ENCODE measurements around the gene MUCL1.

The MUCL1 gene

DNA sequence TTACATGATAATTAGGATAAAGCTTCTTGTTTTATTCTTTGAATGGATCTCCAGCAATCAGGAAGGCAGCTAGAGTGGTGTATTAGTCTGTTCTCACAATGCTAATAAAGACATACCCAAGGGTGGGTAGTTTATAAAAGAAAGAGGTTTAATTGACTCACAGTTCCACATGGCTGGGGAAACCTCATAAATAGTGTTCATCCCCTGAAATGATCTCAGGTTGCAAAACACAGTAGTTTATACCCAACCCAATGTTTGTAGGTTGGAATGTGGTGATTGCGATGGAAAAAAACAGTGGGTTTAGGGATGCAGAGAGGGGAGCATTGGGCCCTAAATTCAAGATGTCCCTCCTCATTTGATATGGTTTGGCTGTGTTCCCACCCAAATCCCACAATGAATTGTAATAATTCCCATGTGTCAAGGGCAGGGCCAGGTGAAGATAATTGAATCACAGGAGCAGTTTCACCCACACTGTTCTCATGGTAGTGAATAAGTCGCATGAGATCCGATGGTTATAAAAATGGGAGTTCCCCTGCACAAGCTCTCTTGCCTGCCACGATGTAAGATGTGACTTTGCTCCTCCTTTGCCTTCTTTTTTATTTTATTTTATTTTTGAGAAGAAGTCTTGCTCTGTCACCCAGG lies 11.5 kb downstream of the MUCL1 start:
- DNase-seq (ENCODE audit: low read depth), result no peak
- H3K4me3 ChIP-seq (ENCODE audit: control insufficient read depth, low read depth, low read length), result no peak overlapping the region
- TF ChIP-seq, protein P1, sequence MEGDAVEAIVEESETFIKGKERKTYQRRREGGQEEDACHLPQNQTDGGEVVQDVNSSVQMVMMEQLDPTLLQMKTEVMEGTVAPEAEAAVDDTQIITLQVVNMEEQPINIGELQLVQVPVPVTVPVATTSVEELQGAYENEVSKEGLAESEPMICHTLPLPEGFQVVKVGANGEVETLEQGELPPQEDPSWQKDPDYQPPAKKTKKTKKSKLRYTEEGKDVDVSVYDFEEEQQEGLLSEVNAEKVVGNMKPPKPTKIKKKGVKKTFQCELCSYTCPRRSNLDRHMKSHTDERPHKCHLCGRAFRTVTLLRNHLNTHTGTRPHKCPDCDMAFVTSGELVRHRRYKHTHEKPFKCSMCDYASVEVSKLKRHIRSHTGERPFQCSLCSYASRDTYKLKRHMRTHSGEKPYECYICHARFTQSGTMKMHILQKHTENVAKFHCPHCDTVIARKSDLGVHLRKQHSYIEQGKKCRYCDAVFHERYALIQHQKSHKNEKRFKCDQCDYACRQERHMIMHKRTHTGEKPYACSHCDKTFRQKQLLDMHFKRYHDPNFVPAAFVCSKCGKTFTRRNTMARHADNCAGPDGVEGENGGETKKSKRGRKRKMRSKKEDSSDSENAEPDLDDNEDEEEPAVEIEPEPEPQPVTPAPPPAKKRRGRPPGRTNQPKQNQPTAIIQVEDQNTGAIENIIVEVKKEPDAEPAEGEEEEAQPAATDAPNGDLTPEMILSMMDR (IDR thresholded peaks at IDR 0.05; ENCODE audit: control insufficient read depth, insufficient read depth, low read depth, low read length, missing control alignments), result no peak

DNA sequence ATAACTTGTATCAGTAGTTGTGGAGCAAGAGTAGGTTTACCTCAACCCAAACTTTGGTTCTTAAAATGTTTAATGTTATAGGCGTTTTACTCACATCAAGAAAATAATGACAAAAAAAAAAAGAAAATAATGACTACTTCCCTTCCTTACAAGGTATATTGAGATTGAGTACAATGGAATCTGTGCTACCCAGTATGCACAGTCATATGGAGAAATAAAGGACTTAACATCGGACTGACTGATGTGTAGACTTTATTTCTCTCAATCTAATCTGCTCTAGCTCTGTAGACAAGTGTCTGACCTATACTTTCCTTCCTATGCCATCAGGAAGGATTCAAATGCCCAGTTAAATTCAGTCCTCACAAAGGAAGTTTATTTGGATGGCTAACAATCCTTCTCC lies 14.4 kb downstream of the MUCL1 start:
- TF ChIP-seq, protein P1 (IDR thresholded peaks at IDR 0.05; ENCODE audit: control insufficient read depth, insufficient read depth, low read depth, low read length, missing control alignments), result no peak
- no peak for DNase-seq (ENCODE audit: low read depth)

DNA sequence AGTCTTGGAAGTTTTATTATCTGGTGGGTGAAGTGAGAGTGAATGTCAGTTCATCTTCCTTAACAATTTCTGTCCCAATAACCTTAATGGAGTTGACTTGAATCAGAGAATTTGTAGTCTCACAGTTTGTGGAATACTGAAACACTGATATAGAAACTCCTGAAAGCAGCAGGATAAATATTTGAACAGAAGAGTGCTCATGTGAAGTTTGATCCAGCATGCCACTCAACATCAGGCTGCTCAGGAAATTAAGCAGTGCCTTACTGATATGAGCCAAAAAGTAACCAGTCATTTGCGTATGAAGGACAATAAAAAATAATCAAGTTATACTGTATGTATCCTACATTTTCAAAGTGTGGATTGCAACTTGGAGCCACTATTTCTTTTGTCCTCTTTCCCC lies 15.7 kb downstream of the MUCL1 start:
- TF ChIP-seq, protein P1 (IDR thresholded peaks at IDR 0.05; ENCODE audit: control insufficient read depth, insufficient read depth, low read depth, low read length, missing control alignments), result no peak
- DNase-seq (ENCODE audit: low read depth), result no peak
- H3K4me3 ChIP-seq (ENCODE audit: control insufficient read depth, low read depth, low read length), result no peak overlapping the region

More for the DNA sequence above, 14.4 kb downstream of the MUCL1 start:
- H3K4me3 ChIP-seq (ENCODE audit: control insufficient read depth, low read depth, low read length), result no peak overlapping the region

DNA sequence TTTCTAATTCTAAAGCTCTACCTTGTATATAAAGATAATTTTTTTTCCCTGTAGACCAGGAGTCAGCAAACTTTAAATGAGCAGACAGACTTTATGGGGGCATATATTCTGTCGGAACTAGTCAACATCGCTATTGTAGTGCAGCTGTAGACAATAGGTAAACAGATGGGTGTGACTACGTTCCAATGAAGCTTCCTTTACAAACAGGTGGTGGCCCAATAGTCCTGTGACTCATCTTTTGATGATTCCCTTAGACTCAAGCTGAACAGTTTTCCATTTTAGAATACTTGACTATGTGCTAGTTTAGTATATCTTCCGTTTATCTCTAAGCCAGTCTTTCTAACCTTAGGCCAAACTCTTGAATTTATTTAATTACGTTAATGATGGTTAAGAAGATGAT lies 16.3 kb downstream of the MUCL1 start:
- TF ChIP-seq, protein P1 (IDR thresholded peaks at IDR 0.05; ENCODE audit: control insufficient read depth, insufficient read depth, low read depth, low read length, missing control alignments), result no peak
- no peak overlapping the region for H3K4me3 ChIP-seq (ENCODE audit: control insufficient read depth, low read depth, low read length)
- no peak for DNase-seq (ENCODE audit: low read depth)

DNA sequence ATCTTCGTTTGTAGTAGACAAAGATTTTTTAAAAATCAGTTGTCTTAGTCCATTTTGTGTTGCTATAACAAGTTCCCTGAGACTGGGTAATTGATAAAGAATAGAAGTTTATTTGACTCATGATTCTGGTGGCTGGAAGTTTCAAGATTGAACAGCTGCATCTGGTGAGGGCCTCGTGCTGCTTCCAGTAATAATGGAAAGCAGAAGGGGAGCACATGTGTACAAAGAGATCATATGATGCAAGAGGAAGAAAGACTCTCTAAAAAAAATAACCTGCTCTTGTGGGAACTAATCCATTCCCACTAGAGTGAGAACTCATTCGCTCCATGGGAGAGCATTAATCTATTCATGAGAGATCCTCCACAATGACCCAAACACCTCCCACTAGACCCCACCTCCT lies 24.8 kb downstream of the MUCL1 start:
- TF ChIP-seq, protein P1 (IDR thresholded peaks at IDR 0.05; ENCODE audit: control insufficient read depth, insufficient read depth, low read depth, low read length, missing control alignments), result no peak
- peak; percentile 7 for DNase-seq (ENCODE audit: low read depth)
- no peak overlapping the region for H3K4me3 ChIP-seq (ENCODE audit: control insufficient read depth, low read depth, low read length)

DNA sequence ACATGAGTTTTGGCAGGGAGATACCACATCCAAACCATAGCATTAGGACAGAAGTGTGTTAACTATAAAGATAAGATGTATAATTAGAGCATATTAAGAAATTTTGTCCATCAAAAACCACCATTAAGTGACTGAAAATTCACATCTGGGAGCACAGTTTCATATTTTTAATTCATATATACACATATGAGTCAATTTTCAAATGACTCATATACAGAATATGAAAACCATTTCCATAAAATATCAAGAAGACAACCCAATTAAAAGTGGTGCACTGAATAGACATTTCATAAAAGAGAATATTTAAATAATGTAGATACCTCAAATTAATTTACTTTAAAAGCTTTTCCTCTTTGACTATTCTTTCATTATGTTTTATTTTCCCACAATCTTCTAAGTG lies 25.3 kb downstream of the MUCL1 start:
- no peak overlapping the region for H3K4me3 ChIP-seq (ENCODE audit: control insufficient read depth, low read depth, low read length)
- TF ChIP-seq, protein P1 (IDR thresholded peaks at IDR 0.05; ENCODE audit: control insufficient read depth, insufficient read depth, low read depth, low read length, missing control alignments), result no peak
- no peak for DNase-seq (ENCODE audit: low read depth)

Data from AG09309 (cell line).